ENCODE data around the gene TRAF5. TPM values are rescaled to one million over a fixed set of nuclear protein-coding genes. Genes with fewer than 3 reads are reported as not detected.
A peak's percentile ranks its signal among the peaks of the same experiment; 100 is the strongest.

The TRAF5 gene
- total RNA-seq, result 10 to 100 TPM in 1 of 2 donors, 1 to 10 TPM in 1; 8.6 to 25.9 TPM
- polyA plus RNA-seq, result 1 to 10 TPM; 4.3 to 4.4 TPM
- long read RNA-seq, donor 1, partial matches to known transcripts, result 10 of 15 reads
- long read RNA-seq, donor 1, other reads (novel, unspliced or antisense), result 0 of 15 reads
- long read RNA-seq, donor 2, partial matches to known transcripts, result 0 of 2 reads
- long read RNA-seq, donor 2, other reads (novel, unspliced or antisense), result 0 of 2 reads
- long read RNA-seq, donor 3, partial matches to known transcripts, result 0 of 2 reads
- long read RNA-seq, donor 3, other reads (novel, unspliced or antisense), result 0 of 2 reads
- long read RNA-seq, donor 4, partial matches to known transcripts, result 0 of 1 reads
- long read RNA-seq, donor 4, other reads (novel, unspliced or antisense), result 0 of 1 reads
- long read RNA-seq, donor 5, partial matches to known transcripts, result 0 of 1 reads
- long read RNA-seq, donor 5, other reads (novel, unspliced or antisense), result 0 of 1 reads

GRCh38 chr1:211326528-211327345 lies at the start of gene TRAF5:
TSS of gene TRAF5 (plus strand) at chr1:211326833. CDS start at chr1:211353240, 26,407 bp downstream.
- WGBS, 2 donors, result 1% methylated on average over 86 to 91 of the region's 91 CpGs
- peak within 1 kb of the TSS in 1 of 2 donors; percentile 68 for H3K27ac ChIP-seq (ENCODE audit: low read depth in 1 of 2, low read length in 1 of 2)
- H3K27me3 ChIP-seq (ENCODE audit: control insufficient read depth in 3 of 3, insufficient read depth in 3 of 3, low read length in 2 of 3), result peaks cover 0 to 14% (median 2%) of the 10 kb centered on the region in 3 donors
- H3K36me3 ChIP-seq (ENCODE audit: control insufficient read depth in 4 of 4, insufficient read depth in 4 of 4, low read length in 4 of 4), result no peaks in the 10 kb centered on the region
- ATAC-seq (ENCODE audit: insufficient read depth, low FRiP score) (peak; percentile 81), DNase-seq (peak; percentile 66 to 74 (median 69))
- H3K4me1 ChIP-seq (ENCODE audit: control insufficient read depth in 5 of 5, insufficient read depth in 5 of 5, low read length in 5 of 5), result peaks cover 0 to 8% (median 0%) of the 10 kb centered on the region in 5 donors
- H3K9me3 ChIP-seq (ENCODE audit: control insufficient read depth in 4 of 4, insufficient read depth in 3 of 4, low read length in 3 of 4), result no peaks in the 10 kb centered on the region
- peak within 1 kb of the TSS; percentile 68 for H3K4me3 ChIP-seq
- no peak for TF ChIP-seq CTCF (IDR thresholded peaks at IDR 0.05; ENCODE audit: control extremely low read depth, extremely low read depth)
- H3K9ac ChIP-seq (ENCODE audit: insufficient read depth in 1 of 2, low read length in 2 of 2), result peak within 1 kb of the TSS in 1 of 2 donors; percentile 59

- 0 to 44% methylated on average over 1 of the region's 1 CpG for WGBS, 2 donors
- Histone ChIP-seq H3K4me3 (no peak overlapping the region), H3K27me3 (ENCODE audit: control insufficient read depth in 3 of 3, insufficient read depth in 3 of 3, low read length in 2 of 3) (no peaks in the 10 kb centered on the region), H3K27ac (ENCODE audit: low read depth in 1 of 2, low read length in 1 of 2) (no peak overlapping the region), H3K9me3 (ENCODE audit: control insufficient read depth in 4 of 4, insufficient read depth in 3 of 4, low read length in 3 of 4) (no peaks in the 10 kb centered on the region), H3K9ac (ENCODE audit: insufficient read depth in 1 of 2, low read length in 2 of 2) (no peak overlapping the region), H3K36me3 (ENCODE audit: control insufficient read depth in 4 of 4, insufficient read depth in 4 of 4, low read length in 4 of 4) (peaks cover 2 to 49% (median 14%) of the 10 kb centered on the region in 4 donors), H3K4me1 (ENCODE audit: control insufficient read depth in 5 of 5, insufficient read depth in 5 of 5, low read length in 5 of 5) (peaks cover 0 to 4% (median 0%) of the 10 kb centered on the region in 5 donors)
- ATAC-seq (ENCODE audit: insufficient read depth, low FRiP score) (no peak), DNase-seq (no peak)
- TF ChIP-seq CTCF (IDR thresholded peaks at IDR 0.05; ENCODE audit: control extremely low read depth, extremely low read depth), result no peak
Observed at GRCh38 chr1:211279340-211279739, 47.3 kb upstream of the TRAF5 start.

GRCh38 chr1:211280910-211281309 lies 45.7 kb upstream of the TRAF5 start:
- DNase-seq (no peak), ATAC-seq (ENCODE audit: insufficient read depth, low FRiP score) (no peak)
- Histone ChIP-seq H3K9ac (ENCODE audit: insufficient read depth in 1 of 2, low read length in 2 of 2) (no peak overlapping the region), H3K36me3 (ENCODE audit: control insufficient read depth in 4 of 4, insufficient read depth in 4 of 4, low read length in 4 of 4) (peaks cover 2 to 55% (median 23%) of the 10 kb centered on the region in 4 donors), H3K4me3 (no peak overlapping the region), H3K27ac (ENCODE audit: low read depth in 1 of 2, low read length in 1 of 2) (no peak overlapping the region), H3K9me3 (ENCODE audit: control insufficient read depth in 4 of 4, insufficient read depth in 3 of 4, low read length in 3 of 4) (no peaks in the 10 kb centered on the region), H3K4me1 (ENCODE audit: control insufficient read depth in 5 of 5, insufficient read depth in 5 of 5, low read length in 5 of 5) (peaks cover 0 to 3% (median 0%) of the 10 kb centered on the region in 5 donors), H3K27me3 (ENCODE audit: control insufficient read depth in 3 of 3, insufficient read depth in 3 of 3, low read length in 2 of 3) (no peaks in the 10 kb centered on the region)
- WGBS, 2 donors, result 94 to 95% methylated on average over 4 of the region's 4 CpGs
- no peak for TF ChIP-seq CTCF (IDR thresholded peaks at IDR 0.05; ENCODE audit: control extremely low read depth, extremely low read depth)
